ENCODE data around the gene ANKRD39. TPM values are rescaled to one million over a fixed set of nuclear protein-coding genes. Genes with fewer than 3 reads are reported as not detected.

Gene ANKRD39
- total and polyA plus RNA-seq, 4 donors = 7.4 to 16.9 (median 15.6) TPM

DNA sequence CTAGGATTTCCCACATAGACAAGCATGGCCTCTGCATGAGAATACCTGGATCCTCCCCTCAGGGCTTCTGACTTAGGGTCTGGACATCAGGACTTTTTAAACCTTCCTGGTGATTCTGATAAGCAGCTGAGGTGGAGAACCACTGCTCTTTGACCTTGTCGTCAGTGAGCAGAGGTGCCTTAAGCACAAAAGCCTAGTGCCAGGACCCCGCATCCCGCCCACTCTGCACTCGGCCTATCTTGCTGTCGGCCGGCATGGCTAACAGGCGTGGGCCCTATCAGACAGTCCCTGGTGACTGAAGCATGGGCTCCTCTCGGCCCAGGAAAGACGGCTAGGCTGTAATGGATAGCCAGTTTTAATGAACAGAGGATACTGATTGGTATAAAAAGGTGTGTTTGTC lies 20.2 kb downstream of the ANKRD39 start:
- TF ChIP-seq, protein P1, sequence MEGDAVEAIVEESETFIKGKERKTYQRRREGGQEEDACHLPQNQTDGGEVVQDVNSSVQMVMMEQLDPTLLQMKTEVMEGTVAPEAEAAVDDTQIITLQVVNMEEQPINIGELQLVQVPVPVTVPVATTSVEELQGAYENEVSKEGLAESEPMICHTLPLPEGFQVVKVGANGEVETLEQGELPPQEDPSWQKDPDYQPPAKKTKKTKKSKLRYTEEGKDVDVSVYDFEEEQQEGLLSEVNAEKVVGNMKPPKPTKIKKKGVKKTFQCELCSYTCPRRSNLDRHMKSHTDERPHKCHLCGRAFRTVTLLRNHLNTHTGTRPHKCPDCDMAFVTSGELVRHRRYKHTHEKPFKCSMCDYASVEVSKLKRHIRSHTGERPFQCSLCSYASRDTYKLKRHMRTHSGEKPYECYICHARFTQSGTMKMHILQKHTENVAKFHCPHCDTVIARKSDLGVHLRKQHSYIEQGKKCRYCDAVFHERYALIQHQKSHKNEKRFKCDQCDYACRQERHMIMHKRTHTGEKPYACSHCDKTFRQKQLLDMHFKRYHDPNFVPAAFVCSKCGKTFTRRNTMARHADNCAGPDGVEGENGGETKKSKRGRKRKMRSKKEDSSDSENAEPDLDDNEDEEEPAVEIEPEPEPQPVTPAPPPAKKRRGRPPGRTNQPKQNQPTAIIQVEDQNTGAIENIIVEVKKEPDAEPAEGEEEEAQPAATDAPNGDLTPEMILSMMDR (IDR thresholded peaks at IDR 0.05; ENCODE audit: control extremely low read depth, extremely low read depth) = no peak
- peaks cover 0 to 11% (median 7%) of the 10 kb centered on the region in 4 donors for H3K36me3 ChIP-seq (ENCODE audit: control insufficient read depth in 4 of 4, insufficient read depth in 4 of 4, low read length in 4 of 4)
- no peak overlapping the region for H3K27ac ChIP-seq (ENCODE audit: low read depth in 1 of 2, low read length in 1 of 2)
- no peak for DNase-seq
- WGBS, 2 donors = 97% methylated on average over 9 of the region's 9 CpGs
- no peaks in the 10 kb centered on the region for H3K9me3 ChIP-seq (ENCODE audit: control insufficient read depth in 4 of 4, insufficient read depth in 3 of 4, low read length in 3 of 4)
- no peak for ATAC-seq (ENCODE audit: insufficient read depth, low FRiP score)
- H3K9ac ChIP-seq (ENCODE audit: insufficient read depth in 1 of 2, low read length in 2 of 2) = no peak overlapping the region
- H3K4me3 ChIP-seq = no peak overlapping the region
- H3K27me3 ChIP-seq (ENCODE audit: control insufficient read depth in 3 of 3, insufficient read depth in 3 of 3, low read length in 2 of 3) = no peaks in the 10 kb centered on the region
- peaks cover 0 to 18% (median 8%) of the 10 kb centered on the region in 5 donors for H3K4me1 ChIP-seq (ENCODE audit: control insufficient read depth in 5 of 5, insufficient read depth in 5 of 5, low read length in 5 of 5)

DNA sequence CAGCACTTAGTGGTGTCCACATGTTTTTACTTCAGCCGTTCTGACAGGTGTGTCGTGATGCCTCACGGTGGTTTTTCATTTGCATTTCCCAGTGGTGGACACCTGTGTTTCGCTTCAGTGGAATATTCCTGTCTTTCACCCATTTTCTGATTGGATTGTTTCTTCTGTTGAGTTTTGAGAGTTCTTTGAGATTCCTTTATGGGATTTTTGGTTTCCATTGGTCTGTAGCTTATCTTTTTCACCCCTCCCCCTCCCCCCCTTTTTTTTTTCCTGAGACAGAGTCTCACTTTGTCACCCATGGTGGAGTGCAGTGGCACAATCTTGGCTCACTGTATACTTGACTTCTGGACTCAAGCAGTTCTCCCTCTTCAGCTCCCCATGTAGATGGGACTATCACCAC lies 22.0 kb downstream of the ANKRD39 start:
- TF ChIP-seq, protein P1 (IDR thresholded peaks at IDR 0.05; ENCODE audit: control extremely low read depth, extremely low read depth) = no peak
- no peak overlapping the region for H3K9ac ChIP-seq (ENCODE audit: insufficient read depth in 1 of 2, low read length in 2 of 2)
- no peak overlapping the region for H3K4me3 ChIP-seq
- DNase-seq = no peak
- H3K9me3 ChIP-seq (ENCODE audit: control insufficient read depth in 4 of 4, insufficient read depth in 3 of 4, low read length in 3 of 4) = no peaks in the 10 kb centered on the region
- H3K4me1 ChIP-seq (ENCODE audit: control insufficient read depth in 5 of 5, insufficient read depth in 5 of 5, low read length in 5 of 5) = peaks cover 0 to 32% (median 8%) of the 10 kb centered on the region in 5 donors
- ATAC-seq (ENCODE audit: insufficient read depth, low FRiP score) = no peak
- no peaks in the 10 kb centered on the region for H3K27me3 ChIP-seq (ENCODE audit: control insufficient read depth in 3 of 3, insufficient read depth in 3 of 3, low read length in 2 of 3)
- no peak overlapping the region for H3K27ac ChIP-seq (ENCODE audit: low read depth in 1 of 2, low read length in 1 of 2)
- WGBS, 2 donors = 81 to 85% methylated on average over 4 of the region's 4 CpGs
- H3K36me3 ChIP-seq (ENCODE audit: control insufficient read depth in 4 of 4, insufficient read depth in 4 of 4, low read length in 4 of 4) = peaks cover 0 to 21% (median 12%) of the 10 kb centered on the region in 4 donors

DNA sequence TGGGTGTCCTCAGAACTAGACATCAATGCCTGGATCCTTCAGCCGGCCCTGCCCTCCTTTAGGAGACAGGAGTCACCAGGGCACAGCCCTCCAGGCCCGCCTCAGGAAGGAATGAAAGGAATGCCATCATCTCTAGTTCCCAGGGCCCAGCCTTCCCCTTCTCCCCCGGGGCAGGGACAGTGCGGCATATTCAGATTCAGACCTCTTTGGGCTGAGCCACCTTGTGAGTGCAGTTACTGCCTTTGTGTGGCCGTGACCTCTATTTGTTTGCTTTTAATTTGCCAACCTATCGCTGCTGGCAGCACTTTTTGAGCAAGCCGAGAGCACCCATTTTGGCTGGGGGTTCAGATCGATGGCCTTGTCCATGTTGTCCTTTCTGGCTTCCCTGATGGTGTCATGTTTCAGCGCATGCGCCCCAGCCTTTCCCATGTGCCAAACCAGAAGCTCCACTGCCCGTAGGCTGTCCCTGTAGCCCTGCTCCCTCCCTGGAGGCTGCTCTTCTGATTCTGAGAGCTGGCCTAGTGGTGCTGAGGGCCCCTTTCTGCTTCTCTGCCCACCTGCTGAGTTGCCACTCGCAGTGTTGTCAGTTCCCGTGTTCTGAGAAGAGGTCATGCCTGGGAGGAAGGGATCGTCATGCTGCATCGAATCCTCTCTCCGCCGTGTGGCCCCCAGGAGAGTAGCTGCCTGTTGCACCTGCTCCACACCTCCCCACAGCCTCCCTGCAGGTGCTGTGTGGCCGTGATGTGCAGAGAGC lies 24.9 kb downstream of the ANKRD39 start:
- DNase-seq (peak; percentile 86 to 91 (median 88)), ATAC-seq (ENCODE audit: insufficient read depth, low FRiP score) (peak; percentile 69)
- Histone ChIP-seq H3K27ac (ENCODE audit: low read depth in 1 of 2, low read length in 1 of 2) (peak overlapping the region; percentile 8 to 12), H3K4me1 (ENCODE audit: control insufficient read depth in 5 of 5, insufficient read depth in 5 of 5, low read length in 5 of 5) (peaks cover 0 to 24% (median 7%) of the 10 kb centered on the region in 5 donors), H3K9me3 (ENCODE audit: control insufficient read depth in 4 of 4, insufficient read depth in 3 of 4, low read length in 3 of 4) (no peaks in the 10 kb centered on the region), H3K4me3 (no peak overlapping the region), H3K9ac (ENCODE audit: insufficient read depth in 1 of 2, low read length in 2 of 2) (peak overlapping the region in 1 of 2 donors; percentile 57), H3K27me3 (ENCODE audit: control insufficient read depth in 3 of 3, insufficient read depth in 3 of 3, low read length in 2 of 3) (no peaks in the 10 kb centered on the region), H3K36me3 (ENCODE audit: control insufficient read depth in 4 of 4, insufficient read depth in 4 of 4, low read length in 4 of 4) (peaks cover 0 to 42% (median 26%) of the 10 kb centered on the region in 4 donors)
- TF ChIP-seq, protein P1 (IDR thresholded peaks at IDR 0.05; ENCODE audit: control extremely low read depth, extremely low read depth) = no peak
- 65 to 75% methylated on average over 18 of the region's 18 CpGs for WGBS, 2 donors

All from lung (tissue), 12 donors.